Stimulated activated CD4-positive, alpha-beta T cell treated with anti-CD3 and anti-CD28 coated beads, Interleukin-4, amount 100 ng/mL, for 24 hours (primary cell): ENCODE results near the gene NCSTN.
"Not testable (repeated sequence)": the region's sequence is repeated elsewhere in the genome, so short reads cannot be mapped to it uniquely, and the experiment has no call there.

Source experiments
- DNase-seq: peaks from one replicate; pipeline ENCODE4 v3.0.0-alpha.2; 2020

The NCSTN gene

GRCh38 chr1:160374306-160375110, 31.3 kb downstream of the NCSTN start:
- no peak for DNase-seq

GRCh38 chr1:160375788-160376524, 32.8 kb downstream of the NCSTN start:
- DNase-seq, result no peak

GRCh38 chr1:160376525-160377131, 33.4 kb downstream of the NCSTN start:
- peak; percentile 34 for DNase-seq

GRCh38 chr1:160377585-160378206, 34.5 kb downstream of the NCSTN start:
- no peak for DNase-seq

GRCh38 chr1:160384812-160385211, 41.6 kb downstream of the NCSTN start:
- not testable (repeated sequence) for DNase-seq

GRCh38 chr1:160388406-160388805, 45.2 kb downstream of the NCSTN start:
- not testable (repeated sequence) for DNase-seq

GRCh38 chr1:160394673-160395072, 51.5 kb downstream of the NCSTN start:
- DNase-seq, result no peak

GRCh38 chr1:160397651-160398050, 54.5 kb downstream of the NCSTN start:
- DNase-seq, result no peak

GRCh38 chr1:160398823-160399222, 55.6 kb downstream of the NCSTN start:
- no peak for DNase-seq

GRCh38 chr1:160399544-160400222, 56.5 kb downstream of the NCSTN start:
- DNase-seq, result no peak

GRCh38 chr1:160400223-160400645, 57.1 kb downstream of the NCSTN start, which contains the start of gene VANGL2:
VANGL2 (plus strand) TSS chr1:160400564; CDS start chr1:160415838, 15,274 bp downstream.
- peak; percentile 32 for DNase-seq

- no peak for DNase-seq
These were observed 57.7 kb downstream of the NCSTN start for GRCh38 chr1:160400646-160401486.

GRCh38 chr1:160401487-160401805, 58.3 kb downstream of the NCSTN start:
- DNase-seq, result no peak

GRCh38 chr1:160402001-160402795, 59.0 kb downstream of the NCSTN start:
- no peak for DNase-seq

- DNase-seq, result no peak
These were observed 60.1 kb downstream of the NCSTN start for GRCh38 chr1:160403244-160403643.

- DNase-seq, result no peak
These were observed 60.9 kb downstream of the NCSTN start for GRCh38 chr1:160404094-160404493.

GRCh38 chr1:160405331-160405877, 62.2 kb downstream of the NCSTN start:
- no peak for DNase-seq

- no peak for DNase-seq
These were observed 63.2 kb downstream of the NCSTN start for GRCh38 chr1:160406131-160406968.
